GM23248 (cell line): ENCODE measurements around the gene ZEB1. TPM values are rescaled to one million over a fixed set of nuclear protein-coding genes. Genes with fewer than 3 reads are reported as not detected.
A peak's percentile ranks its signal among the peaks of the same experiment; 100 is the strongest.

Experiments used
- DNase-seq: peaks from one replicate; pipeline ENCODE4 v3.0.0-alpha.2; 2015
- H2AFZ ChIP-seq: fragments of 200-600 bp; sonication (generic); 2 replicates; pipeline ENCODE4 v1.6.1; 2016; ENCODE audit warnings: antibody characterized with exemption
- H3F3A ChIP-seq: fragments of 200-600 bp; sonication (generic); 2 replicates; pipeline ENCODE4 v1.6.1; 2016; ENCODE audit warnings: mild to moderate bottlenecking, antibody characterized with exemption, mixed run types; ENCODE audit not compliant: insufficient read depth
- H3K27ac ChIP-seq: fragments of 200-600 bp; sonication (generic); 2 replicates; pipeline ENCODE4 v1.5.1; 2016; ENCODE audit warnings: mild to moderate bottlenecking
- H3K27me3 ChIP-seq: fragments of 200-600 bp; sonication (generic); replicated peaks from 2 replicates; pipeline ENCODE4 v1.6.1; 2016; ENCODE audit warnings: mild to moderate bottlenecking; ENCODE audit not compliant: insufficient read depth
- H3K36me3 ChIP-seq: fragments of 200-600 bp; sonication (generic); 2 replicates; pipeline ENCODE4 v1.6.1; 2016; ENCODE audit warnings: low read depth, mild to moderate bottlenecking
- H3K4me1 ChIP-seq: fragments of 200-600 bp; sonication (generic); 2 replicates; pipeline ENCODE4 v1.6.1; 2016; ENCODE audit warnings: mild to moderate bottlenecking; ENCODE audit not compliant: insufficient read depth
- H3K4me2 ChIP-seq: fragments of 200-600 bp; sonication (generic); one replicate; pipeline ENCODE4 v1.6.1; 2016; ENCODE audit warnings: mild to moderate bottlenecking; ENCODE audit not compliant: unreplicated experiment
- H3K4me3 ChIP-seq: fragments of 200-600 bp; sonication (generic); 2 replicates; pipeline ENCODE4 v1.5.1; 2016; ENCODE audit warnings: mild to moderate bottlenecking
- H3K79me2 ChIP-seq: fragments of 200-600 bp; sonication (generic); 2 replicates; pipeline ENCODE4 v1.6.1; 2016; ENCODE audit warnings: mild to moderate bottlenecking; ENCODE audit not compliant: insufficient read depth
- H3K9ac ChIP-seq: fragments of 200-600 bp; sonication (generic); 2 replicates; pipeline ENCODE4 v1.6.1; 2016; ENCODE audit warnings: mild to moderate bottlenecking
- H3K9me2 ChIP-seq: fragments of 200-600 bp; sonication (generic); 2 replicates; pipeline ENCODE4 v1.6.1; 2016; ENCODE audit warnings: mixed run types, mild to moderate bottlenecking, moderate library complexity; ENCODE audit not compliant: insufficient read depth
- H3K9me3 ChIP-seq: fragments of 200-600 bp; sonication (generic); one replicate; pipeline ENCODE4 v1.6.1; 2017; ENCODE audit warnings: low read depth
- H4K20me1 ChIP-seq: fragments of 200-600 bp; sonication (generic); 2 replicates; pipeline ENCODE4 v1.6.0; 2016; ENCODE audit not compliant: insufficient read depth
- EZH2 ChIP-seq: fragments of 200-600 bp; sonication (generic); IDR thresholded peaks from 2 replicates; pipeline ENCODE4 v1.6.1; 2018; ENCODE audit warnings: antibody characterized with exemption, mild to moderate bottlenecking; ENCODE audit not compliant: insufficient read depth, poor library complexity, severe bottlenecking
- EZH2phosphoT487 ChIP-seq: fragments of 200-600 bp; sonication (generic); IDR thresholded peaks from 2 replicates; pipeline ENCODE4 v1.6.1; 2018; ENCODE audit warnings: antibody characterized with exemption, moderate library complexity, mild to moderate bottlenecking, low read depth; ENCODE audit not compliant: insufficient read depth
- WGBS, 2 experiments: methylation state at CpG; one replicate each; pipeline ENCODE4 v1.1.6; 2015 to 2017; ENCODE audit warnings: low lambda C conversion rate in 2 of 2, low coverage in 1 of 2; ENCODE audit errors: missing lambda C conversion rate in 2 of 2; 5-methylcytosine and 5-hydroxymethylcytosine counted together
- in situ Hi-C: fragments of 300-500 bp; cut with MboI; formaldehyde crosslinking; loops from 2 replicates; pipeline ENCODE4 v1.15.0; 2020
- polyA plus RNA-seq: library from polyadenylated mRNA; unstranded; fragments of >200 nt; fragmentation: Nextera tagmentation; extraction: Ambion mirVana; gene quantifications from 2 replicates; pipeline ENCODE4 v1.2.1, GENCODE V29; 2016
- total RNA-seq: library from RNA; depleted of rRNA; stranded (reverse); fragments of >200 nt; shearing (Covaris generic); gene quantifications from 2 replicates; pipeline ENCODE4 v1.2.3, GENCODE V29; 2014

Gene ZEB1
- total and polyA plus RNA-seq, 2 experiments from 2014 or later = 62.0 to 69.8 TPM

DNA sequence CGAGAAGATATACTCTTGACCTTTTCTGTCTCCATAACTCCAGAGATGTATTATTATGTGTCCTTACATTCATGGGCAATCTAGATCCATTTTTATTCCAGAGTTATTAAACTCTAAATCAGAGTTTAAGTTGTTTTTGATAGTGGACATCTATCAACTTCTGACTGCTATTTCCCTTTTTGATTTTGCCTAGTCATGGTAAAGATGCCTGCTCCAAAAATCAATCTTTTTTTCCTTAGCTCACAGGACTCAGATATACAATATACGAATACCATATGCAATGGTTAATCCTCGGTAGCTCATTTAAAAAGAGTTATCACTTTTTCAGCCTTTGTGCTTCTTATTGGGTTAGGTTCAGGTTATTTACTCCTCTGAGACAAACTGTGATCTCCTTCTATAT, 15.8 kb upstream of the ZEB1 start:
- Histone ChIP-seq H3K9me2 (no peaks in the 10 kb centered on the region), H3K4me1 (no peaks in the 10 kb centered on the region), H3K27ac (no peak overlapping the region), H3K9ac (no peak overlapping the region), H3K4me3 (no peak overlapping the region), H3F3A (no peaks in the 10 kb centered on the region), H3K4me2 (no peak overlapping the region), H4K20me1 (no peaks in the 10 kb centered on the region), H2AFZ (no peak overlapping the region), H3K79me2 (no peaks in the 10 kb centered on the region), H3K27me3 (no peaks in the 10 kb centered on the region), H3K9me3 (no peaks in the 10 kb centered on the region), H3K36me3 (no peaks in the 10 kb centered on the region)
- 95 to 97% methylated on average over 3 of the region's 3 CpGs for WGBS, 2 experiments
- no peak for DNase-seq
- in situ Hi-C loops = no loop called here
- TF ChIP-seq EZH2phosphoT487 (no peak), EZH2 (no peak)

DNA sequence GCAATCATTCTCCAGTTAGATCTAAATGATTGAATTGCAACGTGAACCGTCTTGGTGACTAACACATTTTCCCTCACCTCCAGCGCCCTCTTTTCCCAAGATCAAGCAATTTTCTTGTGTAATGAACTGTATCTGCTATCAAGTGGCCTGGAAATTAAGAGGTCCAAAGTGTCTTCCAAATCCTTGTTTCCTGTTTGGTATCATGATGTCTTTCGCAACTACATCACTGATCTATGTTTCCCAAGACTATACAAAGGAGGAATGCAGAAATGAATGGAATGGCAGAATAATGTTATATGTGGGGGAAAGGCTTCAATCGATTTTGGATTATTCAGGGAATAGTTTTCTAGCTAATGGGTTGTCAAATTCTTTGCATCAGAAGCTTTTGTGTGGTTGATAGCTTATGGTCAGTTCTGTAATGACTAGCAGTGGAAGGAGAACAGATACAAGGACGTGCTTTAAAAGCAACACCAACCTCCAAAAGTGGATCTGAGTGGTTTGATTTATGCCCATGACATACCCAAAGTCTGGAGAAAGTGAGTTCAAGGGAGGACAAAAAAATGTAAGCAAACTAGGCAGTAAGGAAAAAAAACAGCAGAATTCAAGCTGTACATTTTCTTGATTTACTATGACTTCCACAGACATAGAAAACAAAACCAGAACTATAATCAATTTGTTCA, 14.6 kb upstream of the ZEB1 start:
- WGBS, 2 experiments = 87 to 90% methylated on average over 6 of the region's 6 CpGs
- no peak for TF ChIP-seq EZH2
- TF ChIP-seq EZH2phosphoT487 = no peak
- Histone ChIP-seq H3K4me2 (no peak overlapping the region), H3K9me2 (no peaks in the 10 kb centered on the region), H3K27me3 (no peaks in the 10 kb centered on the region), H2AFZ (no peak overlapping the region), H3K27ac (no peak overlapping the region), H4K20me1 (no peaks in the 10 kb centered on the region), H3K4me1 (no peaks in the 10 kb centered on the region), H3F3A (no peaks in the 10 kb centered on the region), H3K4me3 (no peak overlapping the region), H3K36me3 (no peaks in the 10 kb centered on the region), H3K9me3 (no peaks in the 10 kb centered on the region), H3K9ac (no peak overlapping the region), H3K79me2 (no peaks in the 10 kb centered on the region)
- no peak for DNase-seq
- in situ Hi-C loops = no loop called here

DNA sequence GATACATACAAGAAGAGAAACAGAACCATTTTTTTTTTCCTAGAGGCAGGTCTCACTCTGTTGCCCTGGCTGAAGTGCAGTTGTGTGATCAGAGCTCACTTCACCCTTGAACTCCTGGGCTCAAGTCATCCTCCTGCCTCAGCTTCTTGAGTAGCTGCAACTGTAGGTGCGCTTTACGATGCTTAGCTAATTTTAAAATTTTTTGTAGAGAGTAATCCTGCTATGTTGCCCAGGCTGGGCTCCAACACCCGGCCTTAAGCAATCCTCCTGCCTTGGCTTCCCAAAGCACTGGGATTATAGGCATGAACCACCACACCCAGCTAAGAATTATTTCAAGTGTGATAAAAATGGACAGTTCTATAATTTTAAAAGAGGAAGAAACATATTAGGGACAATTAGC, 5.6 kb upstream of the ZEB1 start:
- TF ChIP-seq EZH2phosphoT487 = no peak
- no peak for TF ChIP-seq EZH2
- H3K9me3 ChIP-seq = no peaks in the 10 kb centered on the region
- H3K36me3 ChIP-seq = no peaks in the 10 kb centered on the region
- H3F3A ChIP-seq = peaks cover 37% of the 10 kb centered on the region
- no peak overlapping the region for H2AFZ ChIP-seq
- no peak overlapping the region for H3K4me3 ChIP-seq
- H3K4me2 ChIP-seq = no peak overlapping the region
- H3K79me2 ChIP-seq = peaks cover 42% of the 10 kb centered on the region
- no peak overlapping the region for H3K27ac ChIP-seq
- DNase-seq = no peak
- no peak overlapping the region for H3K9ac ChIP-seq
- no peaks in the 10 kb centered on the region for H3K27me3 ChIP-seq
- no peaks in the 10 kb centered on the region for H3K9me2 ChIP-seq
- WGBS, 2 experiments = 57 to 65% methylated on average over 3 of the region's 3 CpGs
- no peaks in the 10 kb centered on the region for H4K20me1 ChIP-seq
- peaks cover 40% of the 10 kb centered on the region for H3K4me1 ChIP-seq
- in situ Hi-C loops = no loop called here

DNA sequence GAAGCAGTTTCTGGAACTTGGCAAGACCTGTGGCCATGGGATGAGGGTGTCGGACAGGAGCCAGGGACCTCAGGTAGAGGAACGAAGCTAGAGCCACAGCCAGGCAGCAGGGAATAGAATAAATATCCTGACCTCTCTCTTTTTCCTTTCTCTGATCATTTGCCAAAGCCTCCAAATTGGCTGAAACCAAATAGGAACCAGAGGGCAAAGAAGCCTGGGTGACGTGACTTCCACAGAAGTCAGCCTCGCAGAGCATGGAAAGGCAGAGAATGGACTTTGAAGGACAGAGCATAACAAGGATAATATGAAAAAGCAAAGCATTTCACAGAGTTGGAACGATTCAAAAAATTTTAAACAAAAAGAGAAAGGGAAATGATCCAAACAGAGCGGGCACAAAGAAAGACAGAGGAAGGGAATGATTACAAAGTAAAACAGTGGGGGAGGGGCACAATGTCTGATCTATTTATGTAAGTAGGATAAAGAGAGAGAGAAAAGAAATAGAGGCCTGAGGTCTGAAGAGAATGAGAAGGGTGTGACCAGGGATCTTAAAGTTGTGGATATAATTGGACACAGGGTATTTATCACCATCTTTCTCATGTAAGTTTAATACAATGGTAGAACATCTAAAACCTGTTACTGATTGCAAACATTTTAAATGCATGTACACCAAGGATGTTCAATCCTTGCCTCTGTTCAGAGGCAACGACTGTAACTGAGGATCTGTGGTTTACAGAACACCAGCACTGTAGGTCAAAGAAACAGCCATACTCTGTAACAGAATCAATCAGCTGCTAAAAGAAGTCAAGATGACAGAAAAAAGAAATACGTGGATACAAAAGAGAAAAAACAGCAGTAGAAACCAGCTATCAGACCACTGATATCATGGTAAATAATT, 4.5 kb upstream of the ZEB1 start:
- Histone ChIP-seq H3K4me2 (peak overlapping the region; percentile 45), H4K20me1 (no peaks in the 10 kb centered on the region), H3F3A (peaks cover 37% of the 10 kb centered on the region), H3K4me1 (peaks cover 40% of the 10 kb centered on the region), H3K9me2 (no peaks in the 10 kb centered on the region), H2AFZ (no peak overlapping the region), H3K27ac (peak overlapping the region; percentile 79), H3K4me3 (no peak overlapping the region), H3K79me2 (peaks cover 43% of the 10 kb centered on the region), H3K27me3 (no peaks in the 10 kb centered on the region), H3K36me3 (no peaks in the 10 kb centered on the region), H3K9ac (peak overlapping the region; percentile 35), H3K9me3 (no peaks in the 10 kb centered on the region)
- WGBS, 2 experiments = 65 to 69% methylated on average over 8 of the region's 8 CpGs
- DNase-seq = no peak
- no peak for TF ChIP-seq EZH2
- in situ Hi-C loops = no loop called here
